Osteocyte (in vitro differentiated cells): Measurements from ENCODE around the gene EPHA10. TPM values are rescaled to one million over a fixed set of nuclear protein-coding genes. Genes with fewer than 3 reads are reported as not detected.
A peak's percentile ranks its signal among the peaks of the same experiment; 100 is the strongest.

ENCODE experiments used
- DNase-seq: peaks from one replicate; pipeline ENCODE4 v3.0.0; 2021; ENCODE audit warnings: mixed read lengths; ENCODE audit not compliant: unreplicated experiment; ENCODE audit errors: extremely low spot score
- H3K27ac Mint-ChIP-seq: one replicate; pipeline ENCODE4 v1.8.0; 2021; ENCODE audit warnings: mild to moderate bottlenecking, mixed read lengths; ENCODE audit not compliant: unreplicated experiment
- H3K27me3 Mint-ChIP-seq: one replicate; pipeline ENCODE4 v1.8.0; 2021; ENCODE audit warnings: mixed read lengths; ENCODE audit not compliant: unreplicated experiment
- H3K36me3 Mint-ChIP-seq: one replicate; pipeline ENCODE4 v1.8.0; 2021; ENCODE audit warnings: mixed read lengths; ENCODE audit not compliant: unreplicated experiment
- H3K4me1 Mint-ChIP-seq: one replicate; pipeline ENCODE4 v1.8.0; 2021; ENCODE audit warnings: mixed read lengths; ENCODE audit not compliant: unreplicated experiment
- H3K4me3 Mint-ChIP-seq: one replicate; pipeline ENCODE4 v1.8.0; 2021; ENCODE audit warnings: mild to moderate bottlenecking, moderate library complexity, mixed read lengths; ENCODE audit not compliant: unreplicated experiment
- H3K9me3 Mint-ChIP-seq: one replicate; pipeline ENCODE4 v1.8.0; 2021; ENCODE audit warnings: mixed read lengths; ENCODE audit not compliant: unreplicated experiment
- CTCF ChIP-seq: fragments of 200-600 bp; sonication (generic); IDR thresholded peaks from 2 replicates; pipeline ENCODE4 v1.5.0; 2021; ENCODE audit warnings: antibody characterized with exemption, mild to moderate bottlenecking, moderate library complexity
- total RNA-seq: library from RNA; stranded (reverse); gene quantifications from 2 replicates; pipeline ENCODE4 v1.2.1, GENCODE V29; 2021

EPHA10 gene
- total RNA-seq, 1 donor from 2014 or later, result not detected

GRCh38 chr1:37701051-37701450 is 63.9 kb downstream of the EPHA10 start:
- DNase-seq, result no peak
- H3K4me1 Mint-ChIP-seq, result no peaks in the 10 kb centered on the region
- H3K27me3 Mint-ChIP-seq, result no peaks in the 10 kb centered on the region
- TF ChIP-seq CTCF, result no peak
- no peak overlapping the region for H3K4me3 Mint-ChIP-seq
- no peaks in the 10 kb centered on the region for H3K9me3 Mint-ChIP-seq
- H3K36me3 Mint-ChIP-seq, result peaks cover 11% of the 10 kb centered on the region
- H3K27ac Mint-ChIP-seq, result no peak overlapping the region

DNA sequence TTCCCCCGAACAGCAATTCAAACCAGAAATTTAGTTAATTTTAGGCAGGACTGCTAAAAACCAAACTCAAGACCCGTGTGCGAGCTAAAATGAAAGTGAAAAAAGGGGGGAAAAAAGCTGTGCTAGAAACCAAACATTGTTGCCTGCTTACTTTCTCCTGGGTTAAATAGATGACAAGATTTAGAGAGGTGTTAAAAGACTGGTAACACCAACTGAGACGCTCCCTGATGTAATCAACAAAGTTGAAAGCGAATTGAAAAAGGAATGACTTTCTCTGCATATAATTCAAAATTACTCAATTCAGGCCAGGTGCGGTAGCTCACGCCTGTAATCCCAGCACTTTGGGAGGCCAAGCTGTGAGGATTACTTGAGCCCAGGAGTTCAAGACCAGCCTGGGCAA is 65.8 kb downstream of the EPHA10 start:
- H3K4me1 Mint-ChIP-seq, result peaks cover 2% of the 10 kb centered on the region
- TF ChIP-seq CTCF, result no peak
- no peak for DNase-seq
- no peak overlapping the region for H3K27ac Mint-ChIP-seq
- H3K36me3 Mint-ChIP-seq, result peaks cover 8% of the 10 kb centered on the region
- no peaks in the 10 kb centered on the region for H3K27me3 Mint-ChIP-seq
- no peaks in the 10 kb centered on the region for H3K9me3 Mint-ChIP-seq
- no peak overlapping the region for H3K4me3 Mint-ChIP-seq

DNA sequence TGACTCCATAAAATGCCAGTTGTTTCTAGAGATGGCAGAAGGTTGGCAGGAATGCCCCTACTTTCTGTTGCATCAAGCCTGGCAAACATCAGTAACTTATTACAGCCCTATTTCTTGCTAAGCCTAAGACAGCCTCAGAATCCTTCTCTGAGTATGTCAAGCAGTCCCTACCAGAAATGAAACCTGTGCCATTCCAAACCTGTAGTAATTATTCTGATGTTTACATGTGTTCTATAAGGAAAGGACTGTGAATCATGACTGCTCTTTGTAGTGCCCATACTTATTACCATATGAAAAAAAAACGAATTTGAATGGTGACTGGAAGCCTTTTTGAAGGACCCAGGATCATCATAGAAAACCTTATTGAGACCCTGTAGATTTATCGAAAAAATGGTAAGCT is 67.2 kb downstream of the EPHA10 start:
- H3K36me3 Mint-ChIP-seq, result peaks cover 7% of the 10 kb centered on the region
- H3K4me3 Mint-ChIP-seq, result no peak overlapping the region
- no peaks in the 10 kb centered on the region for H3K9me3 Mint-ChIP-seq
- H3K27me3 Mint-ChIP-seq, result no peaks in the 10 kb centered on the region
- H3K4me1 Mint-ChIP-seq, result peaks cover 2% of the 10 kb centered on the region
- no peak overlapping the region for H3K27ac Mint-ChIP-seq
- no peak for TF ChIP-seq CTCF
- no peak for DNase-seq

GRCh38 chr1:37697090-37697489 is 67.8 kb downstream of the EPHA10 start:
- peaks cover 3% of the 10 kb centered on the region for H3K4me1 Mint-ChIP-seq
- H3K27ac Mint-ChIP-seq, result no peak overlapping the region
- DNase-seq, result no peak
- H3K27me3 Mint-ChIP-seq, result no peaks in the 10 kb centered on the region
- no peak overlapping the region for H3K4me3 Mint-ChIP-seq
- H3K9me3 Mint-ChIP-seq, result no peaks in the 10 kb centered on the region
- TF ChIP-seq CTCF, result no peak
- peaks cover 4% of the 10 kb centered on the region for H3K36me3 Mint-ChIP-seq

- Mint-ChIP-seq H3K9me3 (no peaks in the 10 kb centered on the region), H3K27me3 (no peaks in the 10 kb centered on the region), H3K27ac (peak overlapping the region; percentile 57)
These were observed 72.1 kb downstream of the EPHA10 start for GRCh38 chr1:37692834-37693175.

More at GRCh38 chr1:37692834-37693175, 72.1 kb downstream of the EPHA10 start:
- no peak for DNase-seq
- Mint-ChIP-seq H3K4me3 (peak overlapping the region; percentile 93), H3K36me3 (peaks cover 6% of the 10 kb centered on the region), H3K4me1 (peaks cover 31% of the 10 kb centered on the region)
- no peak for TF ChIP-seq CTCF
